Activated CD4-positive, alpha-beta T cell treated with anti-CD3 and anti-CD28 coated beads, Interleukin-2, amount 50 U/mL, for 4 hours (primary cell): ENCODE results near the gene NRXN3.

Experiments used
- DNase-seq, 2 experiments: peaks; one replicate each; pipeline ENCODE4 v3.0.0-alpha.2; 2020

The NRXN3 gene

DNA sequence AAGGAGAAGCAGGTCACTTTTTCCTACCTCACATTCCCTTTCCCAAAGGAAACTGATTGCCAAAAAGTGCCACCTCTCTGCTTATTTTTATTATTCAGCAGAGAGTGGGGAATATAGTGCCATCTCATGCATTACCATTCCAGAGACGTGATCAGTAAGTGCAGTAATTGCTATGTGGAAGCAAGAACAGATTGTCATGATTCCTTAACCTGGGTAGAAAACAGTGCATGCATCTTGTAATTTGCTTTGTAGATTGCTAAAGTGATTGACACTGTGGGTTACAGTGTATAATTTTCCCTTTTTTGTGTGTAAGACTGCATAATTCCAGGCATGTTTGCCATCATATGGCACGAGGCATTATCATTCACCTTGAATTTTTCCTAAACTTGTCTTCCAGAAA is 1708.6 kb downstream of the NRXN3 start:
- DNase-seq = no peak

DNA sequence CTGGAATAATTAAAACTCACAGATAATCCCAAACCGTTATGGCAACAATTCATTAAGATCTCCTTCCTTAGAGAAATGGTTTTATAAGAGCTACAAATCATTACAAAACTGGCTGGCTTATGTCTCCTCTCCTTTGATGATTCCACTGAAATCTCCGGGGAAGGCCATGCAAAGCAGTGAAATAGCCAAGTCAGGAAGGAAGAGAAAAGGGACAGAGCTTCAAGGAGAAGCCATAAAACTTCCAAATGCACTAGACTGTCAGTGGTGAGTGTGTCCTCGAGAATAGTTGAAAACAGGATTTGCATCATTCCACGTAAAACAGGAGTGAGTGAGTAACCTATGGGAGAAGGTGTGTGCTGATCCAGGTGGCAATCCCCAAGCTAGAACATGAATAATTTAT is 1711.1 kb downstream of the NRXN3 start:
- DNase-seq = no peak

- DNase-seq = no peak
These were observed 1720.4 kb downstream of the NRXN3 start for GRCh38 chr14:79890527-79890926.

DNA sequence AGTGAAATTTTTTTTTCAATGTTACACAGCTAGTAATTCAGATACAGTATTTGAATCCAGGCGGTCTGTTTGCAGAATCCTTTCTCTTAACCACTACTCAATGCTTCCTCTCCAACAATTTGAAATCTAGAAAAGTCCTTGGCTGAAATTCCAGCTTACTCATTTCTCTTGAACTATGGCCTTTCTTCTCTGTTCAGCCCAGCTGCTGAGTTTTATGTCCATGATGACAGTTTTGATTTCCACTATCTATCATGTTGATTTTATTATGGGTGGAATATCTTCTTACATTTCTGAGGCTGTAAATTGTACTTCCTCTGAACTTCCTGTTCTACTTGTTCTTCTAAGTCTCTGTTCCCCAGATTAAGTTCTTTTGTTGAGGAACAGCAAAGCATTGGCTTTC is 1725.8 kb downstream of the NRXN3 start:
- no peak for DNase-seq

- DNase-seq = no peak
These were observed 1729.4 kb downstream of the NRXN3 start for GRCh38 chr14:79899610-79900009.

- no peak for DNase-seq
These were observed 1734.3 kb downstream of the NRXN3 start for GRCh38 chr14:79904497-79904896.

GRCh38 chr14:79906994-79907393 is 1736.8 kb downstream of the NRXN3 start:
- DNase-seq = no peak

DNA sequence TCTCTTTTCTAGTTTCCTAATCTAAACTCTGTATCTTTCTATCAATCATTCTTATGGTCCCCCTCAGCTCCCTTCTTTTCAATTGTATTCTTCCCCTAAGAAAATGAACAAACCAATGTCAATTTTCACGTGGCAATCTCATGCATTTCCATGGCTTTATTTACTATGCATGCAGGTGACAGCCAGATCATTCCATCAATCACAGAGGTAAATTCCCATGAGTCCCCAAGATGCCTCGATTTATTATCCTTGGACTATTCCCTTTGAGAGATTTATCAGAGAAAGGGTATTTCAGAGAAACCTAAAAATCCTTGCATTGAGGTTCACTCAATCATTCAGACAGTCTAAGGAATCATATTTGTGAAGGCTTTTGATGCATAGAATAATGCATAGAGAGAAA is 1739.9 kb downstream of the NRXN3 start:
- DNase-seq = no peak

GRCh38 chr14:79911744-79912143 is 1741.6 kb downstream of the NRXN3 start:
- DNase-seq = no peak

DNA sequence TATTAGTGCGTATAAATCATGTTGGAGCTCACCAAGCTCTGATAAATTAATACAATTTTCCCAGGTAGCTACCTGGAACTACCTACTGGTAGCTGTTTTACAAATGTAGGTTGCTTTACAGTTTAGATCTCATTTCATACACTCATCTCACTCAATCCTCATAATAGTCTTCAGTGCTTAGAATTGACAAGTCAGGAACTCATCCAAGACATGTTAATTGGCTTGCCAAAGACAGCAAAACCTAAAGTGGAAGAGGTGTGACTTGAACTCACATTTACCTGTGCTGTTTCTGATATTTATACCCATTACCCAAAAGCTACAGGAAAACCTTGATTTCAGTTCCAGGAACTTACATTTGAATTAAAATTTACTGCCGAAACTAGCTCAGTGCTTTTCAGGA is 1744.4 kb downstream of the NRXN3 start:
- no peak for DNase-seq

- DNase-seq = no peak
These were observed 1745.2 kb downstream of the NRXN3 start for GRCh38 chr14:79915406-79915805.

GRCh38 chr14:79916281-79916680 is 1746.1 kb downstream of the NRXN3 start:
- no peak for DNase-seq

GRCh38 chr14:79916892-79917291 is 1746.7 kb downstream of the NRXN3 start:
- no peak for DNase-seq
